Kidney epithelial cell (primary cell): ENCODE results near the gene RICTOR. TPM values are rescaled to one million over a fixed set of nuclear protein-coding genes. Genes with fewer than 3 reads are reported as not detected.

ENCODE experiments used
- DNase-seq: peaks from one replicate; pipeline ENCODE4 v3.0.0-alpha.2; 2010; ENCODE audit warnings: low read depth
- H3K27me3 ChIP-seq: 2 replicates; pipeline ENCODE4 v1.6.0; 2011; ENCODE audit warnings: low read length; ENCODE audit not compliant: control insufficient read depth, insufficient read depth
- H3K36me3 ChIP-seq: 2 replicates; pipeline ENCODE4 v1.5.1; 2011; ENCODE audit warnings: low read length; ENCODE audit not compliant: control insufficient read depth, insufficient read depth
- H3K4me3 ChIP-seq: 2 replicates; pipeline ENCODE4 v1.5.1; 2011; ENCODE audit warnings: low read depth, mild to moderate bottlenecking, control low read depth, low read length
- total RNA-seq: library from RNA; depleted of rRNA; stranded (reverse); fragments of >200 nt; gene quantifications from 2 replicates; pipeline ENCODE4 v1.2.3, GENCODE V29; 2015
- TF ChIP-seq, protein P1 (sequence below): IDR thresholded peaks from 2 replicates; pipeline ENCODE4 v1.5.1; 2011; ENCODE audit warnings: mild to moderate bottlenecking, moderate library complexity, low read length, control low read depth, inconsistent platforms; ENCODE audit not compliant: insufficient read depth, poor library complexity, severe bottlenecking

The RICTOR gene
- total RNA-seq, 1 donor from 2014 or later, result 19.9 TPM

DNA sequence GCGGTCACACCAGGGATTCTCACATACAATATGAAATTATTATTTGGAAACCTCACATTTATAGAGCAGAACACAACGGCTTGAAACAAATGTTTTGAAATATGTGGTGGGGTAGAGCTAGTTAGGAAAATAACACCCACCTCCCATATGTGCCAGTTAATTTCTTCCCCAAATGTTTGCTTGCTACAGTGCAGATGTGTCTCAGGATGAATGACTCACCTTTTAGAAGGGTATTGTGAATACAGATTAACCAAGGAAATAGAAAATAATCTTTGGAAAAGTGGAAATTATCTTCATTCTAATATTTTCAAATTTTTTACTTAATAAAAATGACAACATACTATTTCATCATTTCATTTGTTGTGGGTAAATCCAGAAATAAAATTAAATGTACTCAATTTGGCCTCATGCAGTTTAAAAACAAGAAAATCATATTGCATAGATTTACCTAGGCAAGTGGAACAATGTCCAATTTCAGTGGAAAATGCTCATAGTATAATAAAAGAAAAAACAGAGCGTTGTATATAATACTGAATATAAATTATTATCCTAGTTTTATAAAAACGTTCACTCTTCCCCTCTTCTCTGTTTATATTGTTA lies 39.3 kb upstream of the RICTOR start:
- no peak for DNase-seq
- no peaks in the 10 kb centered on the region for H3K36me3 ChIP-seq
- TF ChIP-seq, protein P1, sequence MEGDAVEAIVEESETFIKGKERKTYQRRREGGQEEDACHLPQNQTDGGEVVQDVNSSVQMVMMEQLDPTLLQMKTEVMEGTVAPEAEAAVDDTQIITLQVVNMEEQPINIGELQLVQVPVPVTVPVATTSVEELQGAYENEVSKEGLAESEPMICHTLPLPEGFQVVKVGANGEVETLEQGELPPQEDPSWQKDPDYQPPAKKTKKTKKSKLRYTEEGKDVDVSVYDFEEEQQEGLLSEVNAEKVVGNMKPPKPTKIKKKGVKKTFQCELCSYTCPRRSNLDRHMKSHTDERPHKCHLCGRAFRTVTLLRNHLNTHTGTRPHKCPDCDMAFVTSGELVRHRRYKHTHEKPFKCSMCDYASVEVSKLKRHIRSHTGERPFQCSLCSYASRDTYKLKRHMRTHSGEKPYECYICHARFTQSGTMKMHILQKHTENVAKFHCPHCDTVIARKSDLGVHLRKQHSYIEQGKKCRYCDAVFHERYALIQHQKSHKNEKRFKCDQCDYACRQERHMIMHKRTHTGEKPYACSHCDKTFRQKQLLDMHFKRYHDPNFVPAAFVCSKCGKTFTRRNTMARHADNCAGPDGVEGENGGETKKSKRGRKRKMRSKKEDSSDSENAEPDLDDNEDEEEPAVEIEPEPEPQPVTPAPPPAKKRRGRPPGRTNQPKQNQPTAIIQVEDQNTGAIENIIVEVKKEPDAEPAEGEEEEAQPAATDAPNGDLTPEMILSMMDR, result no peak

DNA sequence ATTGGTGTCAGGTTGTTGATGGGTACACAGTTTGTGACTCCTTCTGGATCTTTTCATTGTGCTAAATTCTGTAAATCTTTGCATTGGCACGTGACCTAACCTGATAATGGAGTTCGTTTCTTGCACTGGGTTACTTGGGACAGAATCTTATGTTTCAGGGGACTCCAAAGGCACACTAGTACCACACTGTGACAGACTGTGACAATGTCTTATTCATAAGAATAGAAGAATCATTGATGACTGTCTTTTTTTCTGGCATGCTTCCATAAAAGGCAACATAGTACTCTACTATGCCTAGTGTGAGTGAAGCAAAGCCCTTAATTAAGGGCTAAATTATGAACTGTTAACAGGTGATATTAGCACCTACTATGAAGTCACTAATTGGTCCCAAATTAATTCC lies 35.4 kb upstream of the RICTOR start:
- no peaks in the 10 kb centered on the region for H3K36me3 ChIP-seq
- no peak overlapping the region for H3K4me3 ChIP-seq
- H3K27me3 ChIP-seq, result no peaks in the 10 kb centered on the region
- no peak for DNase-seq
- TF ChIP-seq, protein P1, result no peak

More for the DNA sequence above, 39.3 kb upstream of the RICTOR start:
- H3K4me3 ChIP-seq, result no peak overlapping the region
- H3K27me3 ChIP-seq, result no peaks in the 10 kb centered on the region

DNA sequence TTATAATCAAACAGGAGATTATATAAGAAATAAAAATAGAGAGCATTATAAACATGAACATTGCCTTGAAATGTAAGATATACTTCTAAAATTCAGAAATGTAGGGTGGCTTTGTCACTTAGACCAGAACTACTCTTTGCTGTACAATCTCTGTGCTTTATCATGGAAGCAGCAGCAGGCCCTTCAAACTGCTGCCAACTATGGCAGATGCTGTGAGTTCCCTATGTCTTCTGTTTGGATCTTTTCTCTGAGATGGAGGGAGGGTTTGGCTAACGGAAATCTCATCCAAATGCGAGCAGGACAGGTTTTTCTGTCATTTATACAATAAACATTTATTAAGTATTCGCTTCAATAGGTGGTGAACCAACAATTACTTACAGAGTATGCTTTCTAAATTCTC lies 34.8 kb upstream of the RICTOR start:
- no peaks in the 10 kb centered on the region for H3K36me3 ChIP-seq
- no peak overlapping the region for H3K4me3 ChIP-seq
- H3K27me3 ChIP-seq, result no peaks in the 10 kb centered on the region
- TF ChIP-seq, protein P1, result no peak
- DNase-seq, result no peak

DNA sequence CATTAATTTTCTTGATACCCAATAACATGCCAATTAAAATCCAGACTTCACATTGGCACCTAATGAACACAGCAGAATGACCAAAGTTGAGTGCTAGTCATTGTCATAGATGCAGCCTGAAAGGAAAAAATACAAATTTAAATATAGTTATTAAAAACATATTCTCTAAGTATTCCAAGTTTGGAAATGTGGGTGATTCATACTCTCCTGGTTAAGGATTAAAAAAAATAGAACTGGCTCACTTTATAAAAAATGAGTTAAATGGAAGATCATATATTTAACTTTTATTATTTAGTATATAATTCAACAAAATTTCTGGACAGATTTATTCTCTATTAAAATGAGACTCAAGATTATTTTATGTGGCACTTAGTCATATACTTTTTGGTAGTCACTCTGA lies 33.2 kb upstream of the RICTOR start:
- no peak for DNase-seq
- Histone ChIP-seq H3K36me3 (no peaks in the 10 kb centered on the region), H3K4me3 (no peak overlapping the region), H3K27me3 (no peaks in the 10 kb centered on the region)
- TF ChIP-seq, protein P1, result no peak

DNA sequence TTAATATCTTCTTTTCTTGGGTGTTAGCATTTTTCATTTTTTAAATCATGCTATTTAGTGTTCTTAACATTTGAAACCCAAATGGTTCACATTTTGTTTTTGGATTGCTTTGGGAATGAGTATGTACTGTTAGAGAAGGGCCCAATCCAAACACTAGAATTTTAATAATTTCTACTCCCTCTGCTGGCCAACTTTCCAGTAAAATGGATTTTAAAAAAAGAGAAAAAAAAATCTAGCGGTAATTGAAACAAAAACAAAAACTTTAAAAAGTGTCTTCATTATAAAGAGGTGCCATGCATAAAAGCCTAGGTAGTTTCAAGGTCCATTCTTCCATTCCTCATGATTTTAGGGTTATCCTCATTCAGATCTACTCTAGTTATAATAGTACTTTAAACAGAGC lies 32.1 kb upstream of the RICTOR start:
- Histone ChIP-seq H3K27me3 (no peaks in the 10 kb centered on the region), H3K36me3 (no peaks in the 10 kb centered on the region), H3K4me3 (no peak overlapping the region)
- TF ChIP-seq, protein P1, result peak; percentile 18
- no peak for DNase-seq

DNA sequence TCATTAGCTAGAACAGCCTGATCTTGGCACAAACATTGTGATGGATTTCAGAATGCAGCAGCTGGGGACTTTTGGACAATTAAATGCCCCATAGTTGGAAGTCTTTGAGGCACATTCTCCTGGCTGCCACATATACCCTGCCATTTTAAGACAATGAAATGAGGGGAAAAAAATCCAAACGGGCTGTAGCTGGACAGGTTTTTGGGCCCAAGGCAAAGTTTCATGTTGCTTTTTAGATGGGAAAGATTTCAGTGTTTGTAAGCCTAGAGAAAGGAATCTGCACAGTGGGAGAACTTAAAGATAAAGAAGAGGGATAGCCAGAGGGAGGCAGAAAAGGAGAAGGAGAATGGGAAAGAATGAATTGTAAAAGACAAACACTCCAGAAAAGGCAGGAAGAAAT lies 30.0 kb upstream of the RICTOR start:
- DNase-seq, result no peak
- no peak overlapping the region for H3K4me3 ChIP-seq
- TF ChIP-seq, protein P1, result no peak
- no peaks in the 10 kb centered on the region for H3K36me3 ChIP-seq
- H3K27me3 ChIP-seq, result no peaks in the 10 kb centered on the region
